Measurements from ENCODE around the gene ITGB2.

The ITGB2 gene

GRCh38 chr21:44898851-44899767, 21.6 kb downstream of the ITGB2 start:
- Histone ChIP-seq H4K20me1 (ENCODE audit: insufficient read depth) (no peaks in the 10 kb centered on the region), H3K27ac (no peak overlapping the region), H3K36me3 (ENCODE audit: insufficient read depth) (no peaks in the 10 kb centered on the region), H3K27me3 (ENCODE audit: insufficient read depth, low read depth) (peaks cover 91% of the 10 kb centered on the region), H3K79me2 (ENCODE audit: insufficient read depth, low read depth) (no peaks in the 10 kb centered on the region), H2AFZ (ENCODE audit: low read depth) (no peak overlapping the region), H3K9ac (no peak overlapping the region), H3K4me2 (no peak overlapping the region), H3K4me3 (IDR thresholded peaks at IDR 0.05; ENCODE audit: insufficient read depth, low read depth, low read length) (no peak overlapping the region), H3K4me1 (ENCODE audit: low read depth, poor library complexity, severe bottlenecking) (no peaks in the 10 kb centered on the region)
- TF ChIP-seq CTCF (conservative IDR thresholded peaks at IDR 0.05; ENCODE audit: low read depth, low read length): no peak

GRCh38 chr21:44898011-44898488, 22.6 kb downstream of the ITGB2 start:
- H2AFZ ChIP-seq (ENCODE audit: low read depth): no peak overlapping the region
- H3K9ac ChIP-seq: no peak overlapping the region
- H4K20me1 ChIP-seq (ENCODE audit: insufficient read depth): no peaks in the 10 kb centered on the region
- H3K79me2 ChIP-seq (ENCODE audit: insufficient read depth, low read depth): no peaks in the 10 kb centered on the region
- H3K27me3 ChIP-seq (ENCODE audit: insufficient read depth, low read depth): peaks cover 89% of the 10 kb centered on the region
- H3K4me2 ChIP-seq: no peak overlapping the region
- H3K4me1 ChIP-seq (ENCODE audit: low read depth, poor library complexity, severe bottlenecking): no peaks in the 10 kb centered on the region
- TF ChIP-seq CTCF (conservative IDR thresholded peaks at IDR 0.05; ENCODE audit: low read depth, low read length): no peak
- H3K4me3 ChIP-seq (IDR thresholded peaks at IDR 0.05; ENCODE audit: insufficient read depth, low read depth, low read length): no peak overlapping the region
- H3K27ac ChIP-seq: no peak overlapping the region
- no peaks in the 10 kb centered on the region for H3K36me3 ChIP-seq (ENCODE audit: insufficient read depth)

GRCh38 chr21:44897326-44898010, 23.2 kb downstream of the ITGB2 start:
- Histone ChIP-seq H3K79me2 (ENCODE audit: insufficient read depth, low read depth) (no peaks in the 10 kb centered on the region), H3K4me2 (no peak overlapping the region), H3K4me1 (ENCODE audit: low read depth, poor library complexity, severe bottlenecking) (no peaks in the 10 kb centered on the region), H2AFZ (ENCODE audit: low read depth) (no peak overlapping the region), H3K27ac (no peak overlapping the region), H3K27me3 (ENCODE audit: insufficient read depth, low read depth) (peaks cover 89% of the 10 kb centered on the region), H4K20me1 (ENCODE audit: insufficient read depth) (no peaks in the 10 kb centered on the region), H3K9ac (no peak overlapping the region), H3K4me3 (IDR thresholded peaks at IDR 0.05; ENCODE audit: insufficient read depth, low read depth, low read length) (no peak overlapping the region), H3K36me3 (ENCODE audit: insufficient read depth) (no peaks in the 10 kb centered on the region)
- TF ChIP-seq CTCF (conservative IDR thresholded peaks at IDR 0.05; ENCODE audit: low read depth, low read length): no peak

- no peaks in the 10 kb centered on the region for H3K79me2 ChIP-seq (ENCODE audit: insufficient read depth, low read depth)
- peaks cover 90% of the 10 kb centered on the region for H3K27me3 ChIP-seq (ENCODE audit: insufficient read depth, low read depth)
- no peak for TF ChIP-seq CTCF (conservative IDR thresholded peaks at IDR 0.05; ENCODE audit: low read depth, low read length)
- no peak overlapping the region for H3K9ac ChIP-seq
- no peak overlapping the region for H3K4me2 ChIP-seq
- H3K4me1 ChIP-seq (ENCODE audit: low read depth, poor library complexity, severe bottlenecking): no peaks in the 10 kb centered on the region
- H3K4me3 ChIP-seq (IDR thresholded peaks at IDR 0.05; ENCODE audit: insufficient read depth, low read depth, low read length): no peak overlapping the region
- no peak overlapping the region for H2AFZ ChIP-seq (ENCODE audit: low read depth)
- H3K27ac ChIP-seq: no peak overlapping the region
- no peaks in the 10 kb centered on the region for H4K20me1 ChIP-seq (ENCODE audit: insufficient read depth)
- no peaks in the 10 kb centered on the region for H3K36me3 ChIP-seq (ENCODE audit: insufficient read depth)
Measured at GRCh38 chr21:44896561-44897286, 24.0 kb downstream of the ITGB2 start.

Data from KMS-11 (cell line).